ENCODE measurements around the gene ADAM10.

- no peak for TF ChIP-seq POLR2AphosphoS5 (IDR thresholded peaks at IDR 0.05; ENCODE audit: low read depth)
- no peak for TF ChIP-seq CTCF (IDR thresholded peaks at IDR 0.05; ENCODE audit: insufficient read depth, low read length)
- TF ChIP-seq REST (IDR thresholded peaks at IDR 0.05; ENCODE audit: insufficient replicate concordance, low read depth): no peak
- no peak for TF ChIP-seq SPI1 (IDR thresholded peaks at IDR 0.05; ENCODE audit: borderline replicate concordance, low read depth)
- no peak for TF ChIP-seq GABPA (IDR thresholded peaks at IDR 0.05; ENCODE audit: low read depth)
These were observed 150.7 kb downstream of the ADAM10 start for GRCh38 chr15:58598829-58599210.

Data from HL-60 (cell line).